HL-60 (cell line): ENCODE measurements around the gene EVC.

Experiments used
- GABPA ChIP-seq: IDR thresholded peaks from 2 replicates; pipeline ENCODE4 v1.6.1; 2012; ENCODE audit warnings: low read depth
- POLR2AphosphoS5 ChIP-seq: IDR thresholded peaks from 2 replicates; pipeline ENCODE4 v1.6.1; 2012; ENCODE audit warnings: low read depth
- TF ChIP-seq, protein P1 (sequence below): IDR thresholded peaks from one replicate; pipeline ENCODE4 v1.5.1; 2011; ENCODE audit warnings: low read length, control low read depth, inconsistent platforms; ENCODE audit not compliant: insufficient read depth

- TF ChIP-seq, protein P1, sequence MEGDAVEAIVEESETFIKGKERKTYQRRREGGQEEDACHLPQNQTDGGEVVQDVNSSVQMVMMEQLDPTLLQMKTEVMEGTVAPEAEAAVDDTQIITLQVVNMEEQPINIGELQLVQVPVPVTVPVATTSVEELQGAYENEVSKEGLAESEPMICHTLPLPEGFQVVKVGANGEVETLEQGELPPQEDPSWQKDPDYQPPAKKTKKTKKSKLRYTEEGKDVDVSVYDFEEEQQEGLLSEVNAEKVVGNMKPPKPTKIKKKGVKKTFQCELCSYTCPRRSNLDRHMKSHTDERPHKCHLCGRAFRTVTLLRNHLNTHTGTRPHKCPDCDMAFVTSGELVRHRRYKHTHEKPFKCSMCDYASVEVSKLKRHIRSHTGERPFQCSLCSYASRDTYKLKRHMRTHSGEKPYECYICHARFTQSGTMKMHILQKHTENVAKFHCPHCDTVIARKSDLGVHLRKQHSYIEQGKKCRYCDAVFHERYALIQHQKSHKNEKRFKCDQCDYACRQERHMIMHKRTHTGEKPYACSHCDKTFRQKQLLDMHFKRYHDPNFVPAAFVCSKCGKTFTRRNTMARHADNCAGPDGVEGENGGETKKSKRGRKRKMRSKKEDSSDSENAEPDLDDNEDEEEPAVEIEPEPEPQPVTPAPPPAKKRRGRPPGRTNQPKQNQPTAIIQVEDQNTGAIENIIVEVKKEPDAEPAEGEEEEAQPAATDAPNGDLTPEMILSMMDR, result no peak
- TF ChIP-seq POLR2AphosphoS5 (no peak), GABPA (no peak)
Observed at GRCh38 chr4:5801696-5802095, 90.7 kb downstream of the EVC start.
